Hepatocyte (in vitro differentiated cells): ENCODE results near the gene DCAF4. TPM values are rescaled to one million over a fixed set of nuclear protein-coding genes. Genes with fewer than 3 reads are reported as not detected.

Experiments
- DNase-seq: peaks from one replicate; pipeline ENCODE4 v3.0.0-alpha.2; 2016; ENCODE audit warnings: low spot score
- H2AFZ ChIP-seq: fragments of 200-600 bp; sonication (generic); 2 replicates; pipeline ENCODE4 v1.6.0; 2016; ENCODE audit warnings: antibody characterized with exemption, mild to moderate bottlenecking
- H3K27ac ChIP-seq: fragments of 200-600 bp; sonication (generic); 2 replicates; pipeline ENCODE4 v1.5.1; 2016; ENCODE audit warnings: mild to moderate bottlenecking
- H3K27me3 ChIP-seq: fragments of 200-600 bp; sonication (generic); 2 replicates; pipeline ENCODE4 v1.6.1; 2016
- H3K36me3 ChIP-seq: fragments of 200-600 bp; sonication (generic); replicated peaks from 2 replicates; pipeline ENCODE4 v1.5.1; 2016; ENCODE audit warnings: low read depth; ENCODE audit not compliant: insufficient read depth
- H3K4me1 ChIP-seq: fragments of 200-600 bp; sonication (generic); 2 replicates; pipeline ENCODE4 v1.5.1; 2016; ENCODE audit warnings: mild to moderate bottlenecking, moderate library complexity; ENCODE audit not compliant: insufficient read depth
- H3K4me2 ChIP-seq: fragments of 200-600 bp; sonication (generic); 2 replicates; pipeline ENCODE4 v1.6.0; 2016
- H3K4me3 ChIP-seq: fragments of 200-600 bp; sonication (generic); 2 replicates; pipeline ENCODE4 v1.5.1; 2016; ENCODE audit warnings: mild to moderate bottlenecking
- H3K79me2 ChIP-seq: fragments of 200-600 bp; sonication (generic); 2 replicates; pipeline ENCODE4 v1.6.0; 2017; ENCODE audit warnings: mild to moderate bottlenecking
- H3K9me2 ChIP-seq: fragments of 200-600 bp; sonication (generic); replicated peaks from 2 replicates; pipeline ENCODE4 v1.6.0; 2017; ENCODE audit warnings: mild to moderate bottlenecking; ENCODE audit not compliant: insufficient read depth
- H3K9me3 ChIP-seq: fragments of 200-600 bp; sonication (generic); 2 replicates; pipeline ENCODE4 v1.5.1; 2016; ENCODE audit warnings: low read depth, mild to moderate bottlenecking
- H4K20me1 ChIP-seq: fragments of 200-600 bp; sonication (generic); 2 replicates; pipeline ENCODE4 v1.6.0; 2016; ENCODE audit warnings: mild to moderate bottlenecking; ENCODE audit not compliant: insufficient read depth, poor library complexity, severe bottlenecking
- EZH2 ChIP-seq: fragments of 200-600 bp; sonication (generic); IDR thresholded peaks from 2 replicates; pipeline ENCODE4 v1.6.1; 2016; ENCODE audit warnings: antibody characterized with exemption, mild to moderate bottlenecking, borderline replicate concordance
- EZH2phosphoT487 ChIP-seq: fragments of 200-600 bp; sonication (generic); IDR thresholded peaks from one replicate; pipeline ENCODE4 v1.6.1; 2018; ENCODE audit warnings: antibody characterized with exemption, mild to moderate bottlenecking, low read depth, moderate library complexity; ENCODE audit not compliant: unreplicated experiment, severe bottlenecking
- WGBS: methylation state at CpG from one replicate; pipeline ENCODE4 v1.1.6; 2016; ENCODE audit warnings: low lambda C conversion rate; ENCODE audit errors: missing lambda C conversion rate; 5-methylcytosine and 5-hydroxymethylcytosine counted together
- polyA plus RNA-seq: library from polyadenylated mRNA; unstranded; fragments of >200 nt; fragmentation: Nextera tagmentation; extraction: Ambion mirVana; gene quantifications from 2 replicates; pipeline ENCODE4 v1.2.1, GENCODE V29; 2016
- total RNA-seq: library from RNA; depleted of rRNA; stranded (reverse); fragments of >200 nt; gene quantifications from 2 replicates; pipeline ENCODE4 v1.2.3, GENCODE V29; 2014
- TF ChIP-seq, protein P1 (sequence below): fragments of 200-600 bp; sonication (generic); IDR thresholded peaks from 2 replicates; pipeline ENCODE4 v1.5.1; 2016; ENCODE audit warnings: antibody characterized with exemption, mild to moderate bottlenecking; ENCODE audit not compliant: poor library complexity

Gene DCAF4
- total and polyA plus RNA-seq, 2 experiments from 2014 or later, result 8.5 to 21.6 TPM

DNA sequence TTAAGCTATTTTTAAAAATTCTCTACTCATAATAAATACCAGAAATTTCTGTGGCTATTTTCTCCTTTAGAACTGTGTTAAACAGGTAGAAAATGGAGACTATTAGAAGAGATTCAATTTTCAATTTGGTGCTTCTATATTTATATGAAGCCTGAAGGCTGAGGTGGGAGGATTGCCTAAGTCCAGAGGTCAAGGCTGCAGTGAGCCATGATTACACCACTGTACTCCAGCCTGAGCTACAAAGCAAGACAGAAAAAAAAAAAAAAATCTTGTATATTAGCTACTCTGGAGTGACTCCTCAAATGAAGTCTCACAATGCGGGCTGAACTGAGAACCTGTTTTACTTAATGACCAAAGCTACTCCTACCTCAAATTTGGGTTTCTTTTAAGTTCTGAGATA lies 22.5 kb upstream of the DCAF4 start:
- H3K9me3 ChIP-seq, result no peaks in the 10 kb centered on the region
- H3K27me3 ChIP-seq, result no peaks in the 10 kb centered on the region
- no peaks in the 10 kb centered on the region for H3K9me2 ChIP-seq
- no peak for DNase-seq
- peaks cover 11% of the 10 kb centered on the region for H3K4me1 ChIP-seq
- H2AFZ ChIP-seq, result no peak overlapping the region
- no peak for TF ChIP-seq EZH2phosphoT487
- TF ChIP-seq, protein P1, sequence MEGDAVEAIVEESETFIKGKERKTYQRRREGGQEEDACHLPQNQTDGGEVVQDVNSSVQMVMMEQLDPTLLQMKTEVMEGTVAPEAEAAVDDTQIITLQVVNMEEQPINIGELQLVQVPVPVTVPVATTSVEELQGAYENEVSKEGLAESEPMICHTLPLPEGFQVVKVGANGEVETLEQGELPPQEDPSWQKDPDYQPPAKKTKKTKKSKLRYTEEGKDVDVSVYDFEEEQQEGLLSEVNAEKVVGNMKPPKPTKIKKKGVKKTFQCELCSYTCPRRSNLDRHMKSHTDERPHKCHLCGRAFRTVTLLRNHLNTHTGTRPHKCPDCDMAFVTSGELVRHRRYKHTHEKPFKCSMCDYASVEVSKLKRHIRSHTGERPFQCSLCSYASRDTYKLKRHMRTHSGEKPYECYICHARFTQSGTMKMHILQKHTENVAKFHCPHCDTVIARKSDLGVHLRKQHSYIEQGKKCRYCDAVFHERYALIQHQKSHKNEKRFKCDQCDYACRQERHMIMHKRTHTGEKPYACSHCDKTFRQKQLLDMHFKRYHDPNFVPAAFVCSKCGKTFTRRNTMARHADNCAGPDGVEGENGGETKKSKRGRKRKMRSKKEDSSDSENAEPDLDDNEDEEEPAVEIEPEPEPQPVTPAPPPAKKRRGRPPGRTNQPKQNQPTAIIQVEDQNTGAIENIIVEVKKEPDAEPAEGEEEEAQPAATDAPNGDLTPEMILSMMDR, result no peak
- TF ChIP-seq EZH2, result no peak
- 52% methylated on average over 1 of the region's 1 CpG for WGBS
- H3K4me2 ChIP-seq, result no peak overlapping the region
- no peak overlapping the region for H3K4me3 ChIP-seq
- no peaks in the 10 kb centered on the region for H3K36me3 ChIP-seq
- H4K20me1 ChIP-seq, result no peaks in the 10 kb centered on the region
- no peaks in the 10 kb centered on the region for H3K79me2 ChIP-seq
- H3K27ac ChIP-seq, result no peak overlapping the region

DNA sequence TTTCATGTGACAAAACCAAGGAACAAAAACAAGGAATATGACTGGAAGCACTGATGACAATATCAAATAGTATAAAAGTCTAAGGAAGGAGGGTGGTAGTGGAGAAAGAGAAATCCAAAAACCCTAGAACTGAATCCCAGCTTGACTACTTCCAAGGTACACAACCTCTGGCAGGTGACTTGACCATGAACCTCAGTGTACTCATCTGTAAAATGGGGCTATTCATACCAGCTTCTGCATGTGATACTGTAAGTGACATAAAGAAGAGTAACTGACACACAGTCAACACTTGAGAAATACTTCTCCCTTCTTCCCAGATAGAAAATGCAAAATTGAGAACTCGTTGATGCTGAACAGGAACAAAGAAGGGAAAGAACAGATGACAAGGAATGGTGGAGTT lies 22.0 kb upstream of the DCAF4 start:
- DNase-seq, result no peak

DNA sequence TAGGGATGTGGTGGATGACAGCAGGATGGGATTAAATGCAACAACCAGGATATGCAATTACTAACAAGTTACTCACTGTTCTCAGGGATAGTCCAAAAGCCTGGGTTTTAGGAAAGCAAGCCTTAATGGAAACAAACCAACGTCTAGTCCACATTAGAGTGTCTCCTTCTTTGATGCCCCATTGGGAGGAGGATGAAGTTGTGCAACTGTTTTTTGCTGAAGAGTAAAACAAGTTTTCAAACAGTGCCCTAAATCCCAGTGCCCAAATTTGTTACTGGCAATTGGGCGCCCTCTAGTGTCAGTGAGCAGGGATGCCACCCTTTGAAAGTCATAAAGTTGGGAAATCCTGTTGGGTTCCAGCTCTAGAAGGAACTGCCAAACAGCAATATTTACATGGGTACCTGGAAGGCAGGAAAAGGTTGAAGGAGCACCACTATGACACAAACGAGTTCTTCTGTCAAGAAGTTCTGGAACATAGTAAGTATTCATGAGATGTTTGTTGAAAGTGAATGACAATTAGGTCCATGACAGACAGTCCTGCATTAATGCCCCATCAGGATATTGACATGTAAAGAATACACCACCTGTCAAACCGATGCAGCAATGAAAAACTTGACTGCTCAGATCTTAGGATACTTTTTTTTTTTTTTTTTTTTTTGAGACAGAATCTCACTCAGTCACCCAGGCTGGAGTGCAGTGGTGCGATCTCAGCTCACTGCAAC lies 21.3 kb upstream of the DCAF4 start:
- no peaks in the 10 kb centered on the region for H3K27me3 ChIP-seq
- 40% methylated on average over 5 of the region's 5 CpGs for WGBS
- peaks cover 11% of the 10 kb centered on the region for H3K4me1 ChIP-seq
- H3K36me3 ChIP-seq, result no peaks in the 10 kb centered on the region
- no peak overlapping the region for H3K4me2 ChIP-seq
- no peaks in the 10 kb centered on the region for H3K9me2 ChIP-seq
- no peak overlapping the region for H3K4me3 ChIP-seq
- TF ChIP-seq EZH2phosphoT487, result no peak
- TF ChIP-seq, protein P1, result peak; percentile 95
- H3K9me3 ChIP-seq, result no peaks in the 10 kb centered on the region
- no peaks in the 10 kb centered on the region for H4K20me1 ChIP-seq
- H2AFZ ChIP-seq, result no peak overlapping the region
- peak; percentile 84 for DNase-seq
- H3K27ac ChIP-seq, result no peak overlapping the region
- H3K79me2 ChIP-seq, result no peaks in the 10 kb centered on the region

More for the DNA sequence above, 22.0 kb upstream of the DCAF4 start:
- Histone ChIP-seq H3K9me2 (no peaks in the 10 kb centered on the region), H3K79me2 (no peaks in the 10 kb centered on the region), H3K27me3 (no peaks in the 10 kb centered on the region), H2AFZ (no peak overlapping the region), H3K36me3 (no peaks in the 10 kb centered on the region), H3K9me3 (no peaks in the 10 kb centered on the region), H3K4me3 (no peak overlapping the region), H3K4me2 (no peak overlapping the region), H3K27ac (no peak overlapping the region), H4K20me1 (no peaks in the 10 kb centered on the region), H3K4me1 (peaks cover 11% of the 10 kb centered on the region)
- TF ChIP-seq EZH2 (no peak), EZH2phosphoT487 (no peak)
- TF ChIP-seq, protein P1, result no peak
- WGBS, result 88% methylated on average over 1 of the region's 1 CpG
